ENCODE measurements around the gene RASD1. TPM values are rescaled to one million over a fixed set of nuclear protein-coding genes. Genes with fewer than 3 reads are reported as not detected.

Gene RASD1
- polyA plus RNA-seq, 2 of the 4 experiments (the other 2 are of a cell fraction): 0.92 to 1.4 TPM

DNA sequence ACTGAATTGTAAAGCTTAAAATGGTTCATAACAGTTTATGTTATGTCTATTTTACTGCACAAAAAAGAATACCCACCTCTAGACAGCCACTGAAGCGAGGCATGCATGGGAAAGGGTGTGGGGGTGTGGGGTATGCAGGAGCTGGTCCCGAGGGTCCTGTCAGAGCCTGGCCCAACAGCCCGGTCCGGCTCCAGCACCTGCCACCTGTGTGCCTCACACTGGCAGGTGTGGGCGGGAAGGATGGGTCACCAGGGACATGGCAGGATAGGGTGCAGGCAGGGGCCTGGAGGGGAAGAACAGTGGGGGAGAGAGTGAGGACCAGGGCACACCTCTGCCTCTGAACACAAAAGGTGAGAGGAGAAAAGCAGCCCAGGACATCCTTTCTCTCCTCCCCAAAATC, 22.8 kb upstream of the RASD1 start:
- ATAC-seq: no peak
- WGBS (ENCODE audit: missing lambda C conversion rate): 84% methylated on average over 5 of the region's 5 CpGs
- CTCF ChIA-PET: interaction anchor here (0.9 to 4.2 kb wide), 7 partner anchors 9 to 165 kb away, joined by 3 to 21 read pairs (median 4); partner anchors contain the start of gene RASD1

DNA sequence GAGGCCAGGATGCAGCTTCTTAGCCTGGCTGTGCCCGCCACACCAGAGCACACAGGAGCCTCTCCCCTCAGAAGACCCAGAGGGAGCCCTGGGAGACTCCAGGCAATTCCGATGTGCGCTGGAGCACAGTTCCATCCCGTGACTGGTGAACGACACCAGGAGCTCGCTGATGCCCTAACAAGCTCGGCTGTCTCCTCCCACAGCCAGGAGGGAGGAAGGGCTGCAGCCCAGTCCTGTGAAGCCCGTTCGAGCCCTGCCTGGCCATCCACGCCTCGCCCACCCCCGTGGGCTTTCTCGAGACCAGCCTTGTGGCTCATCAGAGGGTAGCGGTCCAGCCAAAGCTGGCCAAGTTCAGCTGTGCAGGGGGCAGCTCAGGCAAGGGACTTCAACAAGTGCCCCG, 21.8 kb upstream of the RASD1 start:
- no peak overlapping the region for H3K4me3 ChIP-seq
- DNase-seq (ENCODE audit: low read depth in 1 of 2, low spot score in 1 of 2) (no peak), ATAC-seq (no peak), FAIRE-seq (no peak)
- no peak for TF ChIP-seq HDAC2 (IDR thresholded peaks at IDR 0.05)
- TF ChIP-seq RNF2 (IDR thresholded peaks at IDR 0.05; ENCODE audit: borderline replicate concordance, low read depth): no peak
- no peaks in the 10 kb centered on the region; the same call in 2 of the 3 replicates for H3K4me1 ChIP-seq
- POLR2A ChIA-PET: no interaction called here
- no peak overlapping the region for H3K4me2 ChIP-seq
- no peaks in the 10 kb centered on the region for H3K9me3 ChIP-seq
- CTCF ChIA-PET: interaction anchor here (0.8 to 4.2 kb wide), 5 partner anchors 18 to 163 kb away, joined by 3 to 21 read pairs (median 6); partner anchors contain the start of gene RASD1
- no peak overlapping the region for H3K27ac ChIP-seq
- WGBS (ENCODE audit: missing lambda C conversion rate): 75% methylated on average over 11 of the region's 15 CpGs

More for the DNA sequence above, 22.8 kb upstream of the RASD1 start:
- Histone ChIP-seq H3K27ac (no peak overlapping the region), H3K4me3 (no peak overlapping the region), H3K4me2 (no peak overlapping the region), H3K4me1 (peaks cover 5% of the 10 kb centered on the region; the same call in 2 of the 3 replicates), H3K9me3 (no peaks in the 10 kb centered on the region)
- DNase-seq (ENCODE audit: low read depth in 1 of 2, low spot score in 1 of 2) (no peak), FAIRE-seq (no peak)
- POLR2A ChIA-PET: no interaction called here
- TF ChIP-seq, protein P1, sequence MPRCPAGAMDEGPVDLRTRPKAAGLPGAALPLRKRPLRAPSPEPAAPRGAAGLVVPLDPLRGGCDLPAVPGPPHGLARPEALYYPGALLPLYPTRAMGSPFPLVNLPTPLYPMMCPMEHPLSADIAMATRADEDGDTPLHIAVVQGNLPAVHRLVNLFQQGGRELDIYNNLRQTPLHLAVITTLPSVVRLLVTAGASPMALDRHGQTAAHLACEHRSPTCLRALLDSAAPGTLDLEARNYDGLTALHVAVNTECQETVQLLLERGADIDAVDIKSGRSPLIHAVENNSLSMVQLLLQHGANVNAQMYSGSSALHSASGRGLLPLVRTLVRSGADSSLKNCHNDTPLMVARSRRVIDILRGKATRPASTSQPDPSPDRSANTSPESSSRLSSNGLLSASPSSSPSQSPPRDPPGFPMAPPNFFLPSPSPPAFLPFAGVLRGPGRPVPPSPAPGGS (IDR thresholded peaks at IDR 0.05): no peak
- TF ChIP-seq, protein P2, sequence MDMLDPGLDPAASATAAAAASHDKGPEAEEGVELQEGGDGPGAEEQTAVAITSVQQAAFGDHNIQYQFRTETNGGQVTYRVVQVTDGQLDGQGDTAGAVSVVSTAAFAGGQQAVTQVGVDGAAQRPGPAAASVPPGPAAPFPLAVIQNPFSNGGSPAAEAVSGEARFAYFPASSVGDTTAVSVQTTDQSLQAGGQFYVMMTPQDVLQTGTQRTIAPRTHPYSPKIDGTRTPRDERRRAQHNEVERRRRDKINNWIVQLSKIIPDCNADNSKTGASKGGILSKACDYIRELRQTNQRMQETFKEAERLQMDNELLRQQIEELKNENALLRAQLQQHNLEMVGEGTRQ (IDR thresholded peaks at IDR 0.05): no peak
- no peak for TF ChIP-seq HDAC2 (IDR thresholded peaks at IDR 0.05)
- TF ChIP-seq PHF8 (IDR thresholded peaks at IDR 0.05; ENCODE audit: borderline replicate concordance, low read depth): no peak
- no peak for TF ChIP-seq EHF (CRISPR knock-in tag; IDR thresholded peaks at IDR 0.05)
- TF ChIP-seq ZFP36 (IDR thresholded peaks at IDR 0.05; ENCODE audit: borderline replicate concordance, partially characterized antibody): no peak
- TF ChIP-seq, protein P3, sequence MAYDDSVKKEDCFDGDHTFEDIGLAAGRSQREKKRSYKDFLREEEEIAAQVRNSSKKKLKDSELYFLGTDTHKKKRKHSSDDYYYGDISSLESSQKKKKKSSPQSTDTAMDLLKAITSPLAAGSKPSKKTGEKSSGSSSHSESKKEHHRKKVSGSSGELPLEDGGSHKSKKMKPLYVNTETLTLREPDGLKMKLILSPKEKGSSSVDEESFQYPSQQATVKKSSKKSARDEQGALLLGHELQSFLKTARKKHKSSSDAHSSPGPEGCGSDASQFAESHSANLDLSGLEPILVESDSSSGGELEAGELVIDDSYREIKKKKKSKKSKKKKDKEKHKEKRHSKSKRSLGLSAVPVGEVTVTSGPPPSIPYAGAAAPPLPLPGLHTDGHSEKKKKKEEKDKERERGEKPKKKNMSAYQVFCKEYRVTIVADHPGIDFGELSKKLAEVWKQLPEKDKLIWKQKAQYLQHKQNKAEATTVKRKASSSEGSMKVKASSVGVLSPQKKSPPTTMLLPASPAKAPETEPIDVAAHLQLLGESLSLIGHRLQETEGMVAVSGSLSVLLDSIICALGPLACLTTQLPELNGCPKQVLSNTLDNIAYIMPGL (CRISPR knock-in tag; IDR thresholded peaks at IDR 0.05; ENCODE audit: borderline replicate concordance): no peak
- TF ChIP-seq SREBF2 (IDR thresholded peaks at IDR 0.05): no peak
- TF ChIP-seq SMC3 (IDR thresholded peaks at IDR 0.05): no peak
- no peak for TF ChIP-seq RCOR1 (IDR thresholded peaks at IDR 0.05; ENCODE audit: low read depth, low read length)
- no peak for TF ChIP-seq RAD21 (conservative IDR thresholded peaks at IDR 0.05 in 1 of 2, IDR thresholded peaks at IDR 0.05 in 1 of 2)
- no peak for TF ChIP-seq EP300 (IDR thresholded peaks at IDR 0.05)
- TF ChIP-seq RNF2 (IDR thresholded peaks at IDR 0.05; ENCODE audit: borderline replicate concordance, low read depth): no peak
- TF ChIP-seq, protein P4, sequence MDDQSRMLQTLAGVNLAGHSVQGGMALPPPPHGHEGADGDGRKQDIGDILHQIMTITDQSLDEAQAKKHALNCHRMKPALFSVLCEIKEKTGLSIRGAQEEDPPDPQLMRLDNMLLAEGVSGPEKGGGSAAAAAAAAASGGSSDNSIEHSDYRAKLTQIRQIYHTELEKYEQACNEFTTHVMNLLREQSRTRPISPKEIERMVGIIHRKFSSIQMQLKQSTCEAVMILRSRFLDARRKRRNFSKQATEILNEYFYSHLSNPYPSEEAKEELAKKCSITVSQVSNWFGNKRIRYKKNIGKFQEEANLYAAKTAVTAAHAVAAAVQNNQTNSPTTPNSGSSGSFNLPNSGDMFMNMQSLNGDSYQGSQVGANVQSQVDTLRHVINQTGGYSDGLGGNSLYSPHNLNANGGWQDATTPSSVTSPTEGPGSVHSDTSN (IDR thresholded peaks at IDR 0.05): no peak

DNA sequence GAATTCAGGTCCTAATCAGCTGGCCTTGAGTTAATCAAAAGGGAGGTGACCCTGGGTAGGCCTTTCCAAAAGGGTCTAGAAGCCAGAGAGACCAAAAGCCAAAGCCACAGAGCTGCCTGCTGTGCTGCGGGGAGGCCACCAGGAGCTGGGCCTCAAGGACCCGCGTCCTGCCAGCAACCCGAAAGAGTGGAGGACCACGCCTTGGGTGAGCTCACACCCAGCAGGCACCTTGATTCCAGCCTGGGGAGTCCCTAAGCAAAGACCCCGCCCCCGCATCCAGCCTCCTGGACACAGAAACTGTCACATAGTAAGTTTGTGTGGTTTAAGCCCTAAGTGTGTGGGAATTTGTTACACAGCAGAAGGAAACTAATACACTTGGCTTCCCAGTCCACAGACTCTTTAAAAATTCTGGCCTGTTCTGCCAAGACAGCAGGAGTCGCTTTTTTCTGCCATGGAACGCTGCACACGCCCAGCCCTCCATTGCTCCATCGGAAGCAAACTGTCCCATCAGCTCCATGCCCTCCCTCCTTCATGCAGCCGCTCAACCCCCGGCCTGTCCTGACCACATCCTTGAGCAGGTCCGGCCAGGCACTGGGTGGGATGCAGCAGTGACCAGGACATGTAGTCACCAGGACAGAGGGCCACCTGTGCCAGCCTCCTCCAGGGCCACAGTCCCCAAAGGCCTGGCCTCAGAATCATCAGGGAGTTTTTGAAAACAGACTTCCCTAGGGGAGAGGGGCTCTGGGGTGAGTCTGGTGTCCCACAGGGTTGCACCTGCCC, 20.9 kb upstream of the RASD1 start:
- FAIRE-seq (no peak), DNase-seq (ENCODE audit: low read depth in 1 of 2, low spot score in 1 of 2) (no peak), ATAC-seq (no peak)
- Histone ChIP-seq H3K4me2 (no peak overlapping the region), H3K9me3 (no peaks in the 10 kb centered on the region), H3K4me3 (no peak overlapping the region), H3K27ac (no peak overlapping the region), H3K4me1 (peaks cover 2% of the 10 kb centered on the region)
- POLR2A ChIA-PET: no interaction called here
- CTCF ChIA-PET: interaction anchor here (0.6 to 9.0 kb wide), 8 partner anchors 9 to 383 kb away, joined by 3 to 102 read pairs (median 4); partner anchors contain the start of gene RASD1
- WGBS (ENCODE audit: missing lambda C conversion rate): 86% methylated on average over 12 of the region's 14 CpGs
- TF ChIP-seq HDAC2 (IDR thresholded peaks at IDR 0.05): no peak
- no peak for TF ChIP-seq FOSB (CRISPR knock-in tag; IDR thresholded peaks at IDR 0.05)
- no peak for TF ChIP-seq RCOR1 (IDR thresholded peaks at IDR 0.05; ENCODE audit: low read depth, low read length)
- TF ChIP-seq CHD4 (IDR thresholded peaks at IDR 0.05; ENCODE audit: borderline replicate concordance): no peak
- TF ChIP-seq, protein P4 (IDR thresholded peaks at IDR 0.05): no peak
- no peak for TF ChIP-seq JUN (IDR thresholded peaks at IDR 0.05)
- no peak for TF ChIP-seq GATA3 (IDR thresholded peaks at IDR 0.05; ENCODE audit: borderline replicate concordance)
- TF ChIP-seq MAFK (IDR thresholded peaks at IDR 0.05; ENCODE audit: partially characterized antibody): no peak
- no peak for TF ChIP-seq POLR2AphosphoS2 (conservative IDR thresholded peaks at IDR 0.05; ENCODE audit: low read length)
- TF ChIP-seq, protein P5, sequence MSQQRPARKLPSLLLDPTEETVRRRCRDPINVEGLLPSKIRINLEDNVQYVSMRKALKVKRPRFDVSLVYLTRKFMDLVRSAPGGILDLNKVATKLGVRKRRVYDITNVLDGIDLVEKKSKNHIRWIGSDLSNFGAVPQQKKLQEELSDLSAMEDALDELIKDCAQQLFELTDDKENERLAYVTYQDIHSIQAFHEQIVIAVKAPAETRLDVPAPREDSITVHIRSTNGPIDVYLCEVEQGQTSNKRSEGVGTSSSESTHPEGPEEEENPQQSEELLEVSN (IDR thresholded peaks at IDR 0.05; ENCODE audit: borderline replicate concordance, low read depth): no peak
- no peak for TF ChIP-seq RAD21 (conservative IDR thresholded peaks at IDR 0.05 in 1 of 2, IDR thresholded peaks at IDR 0.05 in 1 of 2)
- no peak for TF ChIP-seq ZSCAN20 (CRISPR knock-in tag; IDR thresholded peaks at IDR 0.05)
- TF ChIP-seq ESRRA (IDR thresholded peaks at IDR 0.05; ENCODE audit: borderline replicate concordance, low read length): no peak
- TF ChIP-seq RARB (CRISPR knock-in tag; IDR thresholded peaks at IDR 0.05): no peak
- no peak for TF ChIP-seq FOXS1 (CRISPR knock-in tag; IDR thresholded peaks at IDR 0.05)

Measured in A549 (cell line).